Measurements from ENCODE around the gene AP2B1.

DNA sequence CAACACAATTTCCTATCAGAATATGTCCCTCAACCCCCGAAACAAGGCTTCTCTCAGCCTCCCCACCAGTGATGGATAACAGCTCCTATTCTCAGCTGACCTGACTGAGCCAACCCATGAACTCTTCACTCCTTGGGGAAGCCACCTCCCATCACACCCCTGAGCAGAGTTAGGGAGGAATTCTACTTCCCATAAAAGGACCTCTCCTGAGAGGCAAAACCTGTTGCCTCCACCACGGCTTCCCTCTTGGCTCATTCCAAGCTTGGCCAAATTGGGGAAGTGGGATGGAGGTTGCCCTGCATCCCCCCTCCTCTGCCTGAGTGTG is 138.6 kb downstream of the AP2B1 start:
- TF ChIP-seq, protein P1, sequence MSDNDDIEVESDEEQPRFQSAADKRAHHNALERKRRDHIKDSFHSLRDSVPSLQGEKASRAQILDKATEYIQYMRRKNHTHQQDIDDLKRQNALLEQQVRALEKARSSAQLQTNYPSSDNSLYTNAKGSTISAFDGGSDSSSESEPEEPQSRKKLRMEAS (IDR thresholded peaks at IDR 0.05) = no peak
- TF ChIP-seq NFIC (IDR thresholded peaks at IDR 0.05) = no peak
- TF ChIP-seq, protein P2, sequence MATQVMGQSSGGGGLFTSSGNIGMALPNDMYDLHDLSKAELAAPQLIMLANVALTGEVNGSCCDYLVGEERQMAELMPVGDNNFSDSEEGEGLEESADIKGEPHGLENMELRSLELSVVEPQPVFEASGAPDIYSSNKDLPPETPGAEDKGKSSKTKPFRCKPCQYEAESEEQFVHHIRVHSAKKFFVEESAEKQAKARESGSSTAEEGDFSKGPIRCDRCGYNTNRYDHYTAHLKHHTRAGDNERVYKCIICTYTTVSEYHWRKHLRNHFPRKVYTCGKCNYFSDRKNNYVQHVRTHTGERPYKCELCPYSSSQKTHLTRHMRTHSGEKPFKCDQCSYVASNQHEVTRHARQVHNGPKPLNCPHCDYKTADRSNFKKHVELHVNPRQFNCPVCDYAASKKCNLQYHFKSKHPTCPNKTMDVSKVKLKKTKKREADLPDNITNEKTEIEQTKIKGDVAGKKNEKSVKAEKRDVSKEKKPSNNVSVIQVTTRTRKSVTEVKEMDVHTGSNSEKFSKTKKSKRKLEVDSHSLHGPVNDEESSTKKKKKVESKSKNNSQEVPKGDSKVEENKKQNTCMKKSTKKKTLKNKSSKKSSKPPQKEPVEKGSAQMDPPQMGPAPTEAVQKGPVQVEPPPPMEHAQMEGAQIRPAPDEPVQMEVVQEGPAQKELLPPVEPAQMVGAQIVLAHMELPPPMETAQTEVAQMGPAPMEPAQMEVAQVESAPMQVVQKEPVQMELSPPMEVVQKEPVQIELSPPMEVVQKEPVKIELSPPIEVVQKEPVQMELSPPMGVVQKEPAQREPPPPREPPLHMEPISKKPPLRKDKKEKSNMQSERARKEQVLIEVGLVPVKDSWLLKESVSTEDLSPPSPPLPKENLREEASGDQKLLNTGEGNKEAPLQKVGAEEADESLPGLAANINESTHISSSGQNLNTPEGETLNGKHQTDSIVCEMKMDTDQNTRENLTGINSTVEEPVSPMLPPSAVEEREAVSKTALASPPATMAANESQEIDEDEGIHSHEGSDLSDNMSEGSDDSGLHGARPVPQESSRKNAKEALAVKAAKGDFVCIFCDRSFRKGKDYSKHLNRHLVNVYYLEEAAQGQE (IDR thresholded peaks at IDR 0.05; ENCODE audit: low read depth) = no peak
- no peak for TF ChIP-seq EP300 (IDR thresholded peaks at IDR 0.05; ENCODE audit: borderline replicate concordance)
- TF ChIP-seq RAD21 (IDR thresholded peaks at IDR 0.05; ENCODE audit: low read depth) = no peak
- TF ChIP-seq CEBPB (IDR thresholded peaks at IDR 0.05) = no peak
- TF ChIP-seq EGR1 (IDR thresholded peaks at IDR 0.05) = no peak
- no peak for TF ChIP-seq FOXM1 (IDR thresholded peaks at IDR 0.05; ENCODE audit: borderline replicate concordance, low read depth)
- TF ChIP-seq YY1 (IDR thresholded peaks at IDR 0.05; ENCODE audit: low read depth) = no peak
- TF ChIP-seq TEAD4 (IDR thresholded peaks at IDR 0.05) = no peak
- no peak for TF ChIP-seq TAF1 (IDR thresholded peaks at IDR 0.05; ENCODE audit: low read depth)
- no peak for TF ChIP-seq CREB1 (IDR thresholded peaks at IDR 0.05; ENCODE audit: low read depth)
- no peak for TF ChIP-seq ZBTB7A (IDR thresholded peaks at IDR 0.05; ENCODE audit: low read depth)

All from Ishikawa (cell line).